Cardiac muscle cell (in vitro differentiated cells and primary cell): ENCODE results near the gene NLGN4X. TPM values are rescaled to one million over a fixed set of nuclear protein-coding genes. Genes with fewer than 3 reads are reported as not detected.

Source experiments
- DNase-seq, 2 donors: peaks; one replicate each; pipeline versions ENCODE4 v3.0.0 to v3.0.0-alpha.2; 2010 to 2017; ENCODE audit warnings: low read depth in 1 of 2, low spot score in 1 of 2
- H3K27ac ChIP-seq: fragments of 200-600 bp; sonication (generic); 2 replicates; pipeline ENCODE4 v1.5.1; 2016
- H3K27me3 ChIP-seq: fragments of 200-600 bp; sonication (generic); 2 replicates; pipeline ENCODE4 v1.6.0; 2016; ENCODE audit warnings: control low read depth
- H3K36me3 ChIP-seq: fragments of 200-600 bp; sonication (generic); 2 replicates; pipeline ENCODE4 v1.5.1; 2016; ENCODE audit warnings: control low read depth
- H3K4me1 ChIP-seq: fragments of 200-600 bp; sonication (generic); 2 replicates; pipeline ENCODE4 v1.8.1; 2017; ENCODE audit warnings: low read depth, mild to moderate bottlenecking, mixed run types
- H3K4me3 ChIP-seq: fragments of 200-600 bp; sonication (generic); 2 replicates; pipeline ENCODE4 v1.5.1; 2016; ENCODE audit warnings: mild to moderate bottlenecking
- H3K9me3 ChIP-seq: fragments of 200-600 bp; sonication (generic); 2 replicates; pipeline ENCODE4 v1.5.1; 2017; ENCODE audit warnings: low read depth, mild to moderate bottlenecking, control low read depth
- CTCF ChIP-seq: IDR thresholded peaks from 2 replicates; pipeline ENCODE4 v1.5.1; 2012; ENCODE audit warnings: low read depth, mild to moderate bottlenecking, low read length
- polyA plus RNA-seq: library from polyadenylated mRNA; unstranded; fragments of >200 nt; fragmentation: Nextera tagmentation; extraction: Ambion mirVana; gene quantifications from 2 replicates; pipeline ENCODE4 v1.2.1, GENCODE V29; 2016
- total RNA-seq: library from RNA; depleted of rRNA; stranded (reverse); fragments of >200 nt; gene quantifications from 2 replicates; pipeline ENCODE4 v1.2.3, GENCODE V29; 2016

Gene NLGN4X
- total and polyA plus RNA-seq, 2 experiments from 2014 or later = 4.2 to 6.9 TPM

- H3K9me3 ChIP-seq = no peaks in the 10 kb centered on the region
- no peaks in the 10 kb centered on the region for H3K27me3 ChIP-seq
- no peak for DNase-seq
- H3K27ac ChIP-seq = no peak overlapping the region
- no peaks in the 10 kb centered on the region for H3K4me1 ChIP-seq
- H3K36me3 ChIP-seq = no peaks in the 10 kb centered on the region
- no peak overlapping the region for H3K4me3 ChIP-seq
- TF ChIP-seq CTCF = no peak
Measured at GRCh38 chrX:6019076-6019475, 209.6 kb downstream of the NLGN4X start.

GRCh38 chrX:6015423-6015822 is 213.2 kb downstream of the NLGN4X start:
- H3K27me3 ChIP-seq = no peaks in the 10 kb centered on the region
- H3K4me1 ChIP-seq = no peaks in the 10 kb centered on the region
- TF ChIP-seq CTCF = no peak
- H3K36me3 ChIP-seq = no peaks in the 10 kb centered on the region
- no peak overlapping the region for H3K4me3 ChIP-seq
- no peaks in the 10 kb centered on the region for H3K9me3 ChIP-seq
- H3K27ac ChIP-seq = no peak overlapping the region
- DNase-seq = no peak

- no peaks in the 10 kb centered on the region for H3K9me3 ChIP-seq
- H3K36me3 ChIP-seq = no peaks in the 10 kb centered on the region
- no peak overlapping the region for H3K27ac ChIP-seq
- no peak for TF ChIP-seq CTCF
- H3K27me3 ChIP-seq = no peaks in the 10 kb centered on the region
- no peak overlapping the region for H3K4me3 ChIP-seq
- no peak for DNase-seq
- no peaks in the 10 kb centered on the region for H3K4me1 ChIP-seq
Measured at GRCh38 chrX:6012357-6012756, 216.3 kb downstream of the NLGN4X start.

- H3K4me3 ChIP-seq = no peak overlapping the region
- DNase-seq = no peak
- no peaks in the 10 kb centered on the region for H3K36me3 ChIP-seq
- no peak overlapping the region for H3K27ac ChIP-seq
- TF ChIP-seq CTCF = no peak
- no peaks in the 10 kb centered on the region for H3K4me1 ChIP-seq
- no peaks in the 10 kb centered on the region for H3K9me3 ChIP-seq
- no peaks in the 10 kb centered on the region for H3K27me3 ChIP-seq
Measured at GRCh38 chrX:6005856-6006255, 222.8 kb downstream of the NLGN4X start.

GRCh38 chrX:6004529-6004928 is 224.1 kb downstream of the NLGN4X start:
- no peak for DNase-seq
- Histone ChIP-seq H3K4me1 (no peaks in the 10 kb centered on the region), H3K27ac (no peak overlapping the region), H3K36me3 (no peaks in the 10 kb centered on the region), H3K27me3 (no peaks in the 10 kb centered on the region), H3K9me3 (no peaks in the 10 kb centered on the region), H3K4me3 (no peak overlapping the region)
- TF ChIP-seq CTCF = no peak

- Histone ChIP-seq H3K36me3 (no peaks in the 10 kb centered on the region), H3K27ac (no peak overlapping the region), H3K9me3 (no peaks in the 10 kb centered on the region), H3K27me3 (no peaks in the 10 kb centered on the region), H3K4me1 (no peaks in the 10 kb centered on the region), H3K4me3 (no peak overlapping the region)
- DNase-seq = no peak
- no peak for TF ChIP-seq CTCF
Measured at GRCh38 chrX:6002056-6002455, 226.6 kb downstream of the NLGN4X start.
